ENCODE data around the gene KCNMB2.
A peak's percentile ranks its signal among the peaks of the same experiment; 100 is the strongest.
"Not testable (repeated sequence)": the region's sequence is repeated elsewhere in the genome, so short reads cannot be mapped to it uniquely, and the experiment has no call there.

The KCNMB2 gene

GRCh38 chr3:178536211-178537079 lies at the start of gene KCNMB2:
Gene KCNMB2 (plus strand): TSS chr3:178536436.
- no peak for DNase-seq

DNA sequence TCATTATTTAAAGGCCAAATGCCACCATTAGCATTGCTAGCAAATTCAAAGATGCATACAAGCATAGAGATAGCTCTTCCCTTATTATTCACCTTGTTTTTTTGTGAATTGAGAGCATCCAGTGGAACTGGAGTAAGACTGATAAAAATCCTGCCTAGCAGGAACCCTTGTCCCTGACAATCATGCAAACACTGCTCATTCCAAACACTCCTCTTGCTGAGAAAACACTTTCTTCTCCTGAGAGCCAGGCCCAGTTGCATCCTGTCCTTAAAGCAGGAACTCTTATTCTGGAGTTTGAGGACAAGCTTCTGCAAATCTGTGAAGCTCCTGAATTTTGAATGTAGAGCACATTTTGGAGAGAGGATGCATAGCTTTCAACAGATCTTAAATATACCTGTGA lies 49.3 kb upstream of the KCNMB2 start:
- no peak for DNase-seq

- no peak for DNase-seq
Measured at GRCh38 chr3:178487752-178488151, 48.5 kb upstream of the KCNMB2 start.

- no peak for DNase-seq
Measured at GRCh38 chr3:178491751-178492150, 44.5 kb upstream of the KCNMB2 start.

DNA sequence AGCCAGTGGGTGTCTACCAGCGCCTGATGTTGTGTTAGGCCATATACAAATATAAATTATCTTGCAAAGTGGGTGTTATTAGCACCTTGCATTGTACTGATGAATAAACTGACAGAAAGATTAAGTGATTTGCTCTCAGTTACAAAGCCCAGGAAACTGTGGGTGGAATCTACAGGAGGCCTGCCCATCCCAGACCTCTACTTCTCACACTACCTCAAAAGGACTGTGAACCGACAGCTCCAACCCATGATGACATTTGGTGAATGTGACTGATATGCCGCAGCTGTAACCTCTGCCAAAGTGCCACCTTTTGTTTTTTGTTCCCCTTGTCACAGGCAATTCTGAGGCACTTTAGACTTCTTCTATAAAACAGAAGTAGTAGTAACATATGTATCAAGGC lies 43.7 kb upstream of the KCNMB2 start:
- DNase-seq: no peak

DNA sequence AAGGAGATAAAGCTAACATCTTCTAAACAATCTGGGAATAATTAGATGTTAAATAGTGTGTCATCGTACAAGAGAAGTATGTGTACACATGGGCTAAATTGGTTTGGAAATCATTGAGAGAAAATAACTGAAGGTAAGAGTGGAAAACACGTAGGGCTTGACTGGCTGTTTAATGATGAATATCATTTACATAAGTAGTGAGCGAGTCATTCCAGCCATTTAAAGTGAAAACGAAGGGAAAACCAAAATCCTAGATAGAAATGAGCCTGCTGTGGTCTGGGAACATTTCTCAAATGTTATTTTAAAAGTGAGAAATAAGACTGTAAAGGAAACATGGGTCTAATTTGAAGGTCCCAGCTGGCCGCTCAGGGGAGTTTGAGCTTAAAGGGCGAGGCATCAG lies 41.9 kb upstream of the KCNMB2 start:
- DNase-seq: no peak

GRCh38 chr3:178496911-178497310 lies 39.3 kb upstream of the KCNMB2 start:
- no peak for DNase-seq

- DNase-seq: peak in 1 of 2 experiments; percentile 15
Measured at GRCh38 chr3:178498871-178499270, 37.4 kb upstream of the KCNMB2 start.

DNA sequence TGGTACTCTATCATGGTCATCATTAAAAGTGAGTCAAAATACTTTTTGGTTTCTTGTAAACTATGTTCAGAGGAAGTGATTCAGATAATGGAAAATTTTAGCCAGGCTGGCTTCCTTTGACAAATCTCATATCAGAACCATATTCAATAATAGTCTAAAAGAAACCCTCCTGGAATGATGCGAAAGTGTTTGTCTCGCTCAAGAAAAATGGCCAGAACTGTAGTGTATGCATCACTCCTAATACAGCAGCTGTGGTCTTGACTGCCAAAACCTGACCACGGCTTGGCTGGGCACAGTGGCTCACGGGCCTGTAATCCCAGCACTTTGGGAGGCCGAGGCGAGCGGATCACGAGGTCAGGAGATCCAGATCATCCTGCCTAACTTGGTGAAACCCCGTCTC lies 35.6 kb upstream of the KCNMB2 start:
- no peak for DNase-seq

DNA sequence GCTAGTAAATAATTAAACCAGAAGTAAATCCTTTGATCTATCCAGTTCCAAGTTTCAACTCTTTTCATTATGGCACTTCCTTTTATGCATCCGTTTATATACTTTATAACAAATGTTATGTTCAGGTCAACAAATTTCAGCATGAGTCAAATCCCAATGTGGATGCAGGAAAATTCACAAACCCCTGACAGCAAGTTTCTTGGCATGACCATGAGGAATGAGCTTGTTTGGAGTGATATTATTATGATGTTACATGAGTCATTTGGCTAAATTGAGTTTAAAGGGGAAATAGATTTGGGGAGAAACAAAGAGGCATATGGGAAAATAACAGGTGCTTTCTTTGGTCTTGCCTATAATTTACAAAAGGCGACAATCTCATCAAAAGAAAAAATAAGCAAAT lies 32.1 kb upstream of the KCNMB2 start:
- peak in 1 of 2 experiments; percentile 49 for DNase-seq

DNA sequence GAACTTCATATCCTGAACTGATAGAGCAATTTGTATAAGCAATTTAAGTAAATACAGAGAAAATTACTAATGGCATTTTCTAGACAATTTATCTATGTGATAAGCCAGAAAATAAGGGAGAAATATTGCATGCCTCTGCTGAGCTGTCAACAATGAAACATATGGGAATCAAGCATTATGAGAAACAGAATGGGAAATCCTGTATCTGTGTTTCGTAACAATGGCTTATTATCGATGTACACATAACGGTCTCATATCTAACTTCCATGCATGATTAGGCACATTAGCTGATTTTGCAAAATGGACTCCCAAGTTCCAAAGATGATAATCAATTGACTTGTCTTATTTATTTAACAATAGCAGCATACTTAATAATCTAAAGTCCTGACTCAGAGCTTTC lies 30.4 kb upstream of the KCNMB2 start:
- no peak for DNase-seq

DNA sequence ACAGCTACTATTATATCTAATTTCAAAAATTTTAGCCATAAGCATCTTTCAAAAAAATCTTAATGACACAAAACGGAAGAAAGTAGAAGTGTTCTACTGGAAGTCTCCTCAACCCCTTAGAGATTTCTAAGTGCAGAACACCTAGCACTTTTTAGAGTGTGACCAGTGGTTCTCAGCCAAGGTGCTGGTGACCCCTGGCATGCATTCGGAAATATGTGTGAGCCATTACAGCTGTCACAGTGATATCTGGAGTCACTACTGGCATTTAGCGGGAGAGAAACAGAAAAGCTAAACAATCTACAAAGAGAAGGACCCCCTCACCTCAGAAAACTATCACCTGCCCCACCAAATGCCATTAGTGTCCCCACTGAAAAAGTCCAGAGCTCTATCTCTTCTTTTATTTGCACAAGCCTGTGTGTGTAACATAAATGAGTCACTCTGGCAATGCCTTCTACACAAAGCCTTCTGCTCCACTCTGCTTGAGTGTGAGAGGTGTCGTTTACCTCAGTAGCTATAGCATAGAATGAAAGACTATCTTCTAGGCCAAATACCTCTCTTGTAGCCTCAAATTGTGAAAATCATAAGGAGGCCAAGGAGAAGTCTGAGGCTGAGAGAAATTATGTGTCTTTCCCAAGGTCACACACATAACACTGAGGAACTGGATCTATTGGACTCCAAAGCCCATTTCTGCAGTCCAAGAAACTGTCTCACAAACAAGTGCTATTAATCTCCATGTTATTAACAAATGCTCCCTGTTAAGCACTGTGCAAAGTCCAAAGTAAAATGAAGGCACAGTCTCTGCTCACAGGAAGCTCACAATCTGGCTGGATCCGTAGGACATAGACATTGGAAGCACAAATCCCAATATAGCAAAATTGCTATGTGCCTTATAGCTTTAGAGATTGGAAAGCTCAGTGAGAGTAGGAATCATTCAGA lies 28.5 kb upstream of the KCNMB2 start:
- peak in 1 of 2 experiments; percentile 52 for DNase-seq

DNA sequence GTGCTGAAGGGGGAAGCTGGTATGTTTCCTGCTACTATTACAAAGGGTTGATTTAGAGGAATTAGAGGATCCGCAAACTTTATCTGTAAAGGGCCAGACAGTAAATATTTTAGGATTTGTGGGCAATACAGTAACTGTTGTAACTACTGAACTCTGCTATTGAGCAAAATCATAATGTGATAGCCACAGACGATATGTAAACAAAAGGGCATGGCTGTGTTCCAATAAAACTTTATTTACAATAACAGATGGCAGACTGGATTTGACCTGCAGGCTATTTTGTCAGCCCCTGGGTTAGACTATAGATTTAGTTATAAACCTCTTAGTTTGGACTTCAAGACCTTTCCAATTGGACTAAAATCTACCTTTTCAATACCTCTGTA lies 27.8 kb upstream of the KCNMB2 start:
- peak in 1 of 2 experiments; percentile 16 for DNase-seq

DNA sequence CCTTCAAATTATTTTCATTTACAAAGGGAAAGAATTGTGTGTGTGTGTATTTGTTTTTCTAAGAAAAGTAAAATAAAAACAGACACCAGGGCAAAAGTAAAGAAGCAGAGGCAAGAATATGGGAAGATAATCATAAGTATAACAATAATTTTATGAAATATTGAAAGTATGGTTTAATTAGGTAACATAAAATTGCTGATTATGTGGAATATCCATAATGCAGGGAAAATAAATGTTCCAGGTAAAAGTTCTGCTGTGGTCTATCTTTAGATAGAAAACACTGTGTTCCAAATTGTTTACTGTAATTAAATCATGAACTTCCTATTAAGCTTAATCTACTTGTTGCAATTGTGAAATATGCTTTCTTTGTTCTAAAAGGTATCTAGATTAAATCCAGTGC lies 25.7 kb upstream of the KCNMB2 start:
- no peak for DNase-seq

GRCh38 chr3:178512647-178513046 lies 23.6 kb upstream of the KCNMB2 start:
- DNase-seq: no peak

DNA sequence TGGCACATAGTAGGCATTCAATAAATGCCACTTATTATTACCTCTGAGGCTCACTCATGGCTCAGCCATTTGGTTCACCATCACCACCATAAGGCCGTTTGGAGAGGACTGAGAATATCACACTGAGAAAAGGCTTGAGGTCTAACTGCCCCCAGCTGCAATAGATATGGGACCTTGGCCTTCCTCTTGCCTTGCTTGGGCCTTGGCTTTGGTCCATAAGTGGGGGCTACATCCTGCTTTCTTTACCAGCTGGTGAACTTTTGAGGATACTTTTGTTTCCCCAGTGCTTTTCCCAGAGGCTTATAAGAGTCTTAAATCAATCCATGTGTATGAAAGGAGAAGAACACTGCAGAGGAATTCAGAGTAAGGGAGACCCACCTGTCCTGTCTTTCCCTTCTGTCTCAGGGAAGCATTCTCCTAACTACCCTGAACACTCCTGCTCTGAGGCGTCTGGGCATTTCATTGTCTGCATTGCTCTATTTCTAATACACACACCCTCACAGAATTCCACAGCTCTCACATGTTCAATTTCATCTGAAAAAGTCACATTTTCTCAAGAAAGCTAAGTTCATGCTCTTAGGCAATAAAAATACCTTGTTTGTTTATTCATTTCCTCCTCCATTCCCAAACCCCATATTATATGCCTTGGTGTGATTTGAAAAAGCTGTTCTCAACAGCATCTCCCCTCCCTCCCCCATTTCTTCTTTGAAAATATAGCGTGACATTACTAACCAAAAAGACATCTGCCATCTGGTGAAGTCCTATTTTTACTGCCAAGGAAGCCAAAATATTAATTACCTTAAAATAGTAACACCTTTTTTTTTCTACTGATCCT lies 22.5 kb upstream of the KCNMB2 start:
- peak in 1 of 2 experiments; percentile 60 for DNase-seq

GRCh38 chr3:178514401-178514800 lies 21.8 kb upstream of the KCNMB2 start:
- no peak for DNase-seq

- DNase-seq: not testable (repeated sequence)
Measured at GRCh38 chr3:178515076-178515744, 21.0 kb upstream of the KCNMB2 start.

GRCh38 chr3:178517665-178518334 lies 18.4 kb upstream of the KCNMB2 start:
- no peak for DNase-seq

- DNase-seq: no peak
Measured at GRCh38 chr3:178518660-178519396, 17.4 kb upstream of the KCNMB2 start.

DNA sequence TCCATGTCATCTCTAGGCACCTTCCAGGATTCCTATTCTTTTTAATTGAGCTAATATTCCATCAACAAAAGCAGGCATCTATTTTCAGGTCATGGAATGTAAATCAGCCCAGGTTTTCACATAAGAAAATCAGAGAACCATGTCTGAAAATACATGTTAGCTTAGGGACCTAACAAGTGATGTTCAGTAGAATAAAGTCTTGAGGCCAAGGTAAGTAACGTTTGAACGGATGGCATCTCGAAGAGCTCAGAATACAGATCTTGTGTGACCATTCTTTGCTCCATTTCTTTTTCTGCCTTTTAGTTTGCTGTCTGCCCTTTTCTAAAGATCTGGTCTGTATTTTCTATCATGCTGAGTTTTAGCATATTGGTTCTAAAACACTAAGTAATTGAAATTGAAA lies 16.5 kb upstream of the KCNMB2 start:
- no peak for DNase-seq

All from NCI-H446 (cell line).